Stimulated activated CD8-positive, alpha-beta memory T cell treated with anti-CD3 and anti-CD28 coated beads, Interleukin-7, amount 100 ng/mL, for 4 hours (primary cell): ENCODE data around the gene CEP192.

Source experiments
- DNase-seq, 2 donors: peaks; one replicate each; pipeline ENCODE4 v3.0.0-alpha.2; 2020; ENCODE audit warnings: low read depth in 2 of 2

CEP192 gene

GRCh38 chr18:13145636-13146190, 154.6 kb downstream of the CEP192 start:
- DNase-seq = no peak

DNA sequence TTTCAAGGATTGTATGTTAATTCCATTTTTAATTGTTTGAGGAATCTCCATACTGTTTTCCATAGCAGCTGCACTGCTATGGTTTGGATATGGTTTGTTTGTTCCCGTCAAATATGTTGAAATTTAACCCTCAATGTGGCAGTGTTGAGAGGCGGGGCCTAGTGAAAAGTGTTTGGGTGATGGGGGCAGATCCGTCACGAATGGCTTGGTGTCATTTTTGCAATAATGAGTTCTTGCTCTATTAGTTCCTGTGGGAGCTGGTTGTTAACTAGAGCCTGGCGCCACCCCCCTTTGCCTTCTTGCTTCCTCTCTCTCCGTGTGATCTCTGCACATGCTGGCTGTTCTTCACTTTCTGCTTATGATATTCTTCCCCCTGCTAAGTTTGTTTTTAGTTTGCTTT, 156.0 kb downstream of the CEP192 start:
- no peak for DNase-seq

DNA sequence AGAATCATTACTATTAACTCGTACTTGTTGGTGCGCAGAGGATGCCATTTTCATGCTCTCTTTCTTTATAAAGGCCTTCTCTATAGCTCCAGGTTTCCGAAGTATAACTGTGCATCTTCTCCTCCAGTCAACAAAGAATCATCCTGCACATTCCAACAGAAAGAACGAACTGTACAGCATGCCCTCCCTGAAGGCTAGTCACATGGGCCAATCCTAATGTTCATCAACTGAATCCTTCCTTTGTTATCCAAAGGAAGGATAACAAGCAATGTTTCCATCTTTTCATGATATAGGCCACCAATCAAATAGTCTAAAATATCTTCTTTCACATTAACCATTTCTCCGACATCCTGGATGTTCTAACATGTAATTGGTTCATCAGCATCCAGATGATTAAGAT, 160.5 kb downstream of the CEP192 start:
- DNase-seq = no peak

GRCh38 chr18:13158428-13158827, 167.3 kb downstream of the CEP192 start:
- DNase-seq = no peak

DNA sequence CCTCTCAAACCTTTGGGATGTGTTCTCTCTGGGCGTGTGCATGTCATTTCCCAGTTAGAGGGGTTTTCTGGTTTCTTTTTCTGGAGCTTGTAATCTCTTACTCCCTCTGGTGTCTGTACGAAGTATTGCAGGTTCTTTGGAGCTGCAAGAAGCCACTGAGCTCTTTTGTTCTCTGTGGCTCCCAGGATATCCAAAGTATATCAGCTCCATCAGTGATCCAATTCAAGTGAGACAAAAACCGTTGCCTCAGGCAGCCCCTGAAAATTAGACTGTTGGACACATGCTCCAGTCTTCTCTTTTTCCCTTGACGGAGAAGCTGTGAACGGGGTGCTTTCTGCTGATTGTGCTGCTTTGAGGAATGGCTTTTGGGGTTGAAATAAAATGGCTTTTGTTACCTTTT, 168.4 kb downstream of the CEP192 start:
- DNase-seq = no peak

DNA sequence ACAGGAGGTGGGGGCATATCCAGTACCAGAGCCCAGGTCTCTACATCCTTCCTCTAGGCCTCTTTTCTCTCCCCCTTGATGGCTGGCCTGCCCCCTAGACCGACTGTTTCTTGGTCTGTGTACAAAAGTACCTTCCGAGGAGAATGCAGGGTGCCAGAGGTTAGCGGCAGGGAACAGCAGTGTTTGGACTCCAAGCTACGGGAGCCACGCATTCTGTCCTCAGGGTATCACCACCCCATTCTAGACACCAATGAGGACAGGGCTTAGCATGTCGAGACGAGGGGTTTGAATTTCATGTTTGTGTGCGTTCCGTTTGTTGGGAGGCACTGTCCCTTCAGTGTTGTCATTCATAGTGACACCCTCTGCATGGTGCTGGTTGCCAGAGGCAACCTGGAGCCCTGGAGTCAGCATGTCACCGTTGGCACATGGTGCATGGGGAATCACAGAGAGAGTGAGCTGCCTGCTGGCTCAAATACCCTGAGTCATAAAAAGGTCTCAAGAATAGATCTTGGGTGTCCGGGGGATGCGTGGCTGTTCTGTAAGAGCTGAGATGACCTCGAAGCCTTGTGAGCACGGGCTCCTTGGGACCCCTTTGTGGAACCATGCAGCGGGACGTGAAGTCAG, 170.2 kb downstream of the CEP192 start:
- no peak for DNase-seq

DNA sequence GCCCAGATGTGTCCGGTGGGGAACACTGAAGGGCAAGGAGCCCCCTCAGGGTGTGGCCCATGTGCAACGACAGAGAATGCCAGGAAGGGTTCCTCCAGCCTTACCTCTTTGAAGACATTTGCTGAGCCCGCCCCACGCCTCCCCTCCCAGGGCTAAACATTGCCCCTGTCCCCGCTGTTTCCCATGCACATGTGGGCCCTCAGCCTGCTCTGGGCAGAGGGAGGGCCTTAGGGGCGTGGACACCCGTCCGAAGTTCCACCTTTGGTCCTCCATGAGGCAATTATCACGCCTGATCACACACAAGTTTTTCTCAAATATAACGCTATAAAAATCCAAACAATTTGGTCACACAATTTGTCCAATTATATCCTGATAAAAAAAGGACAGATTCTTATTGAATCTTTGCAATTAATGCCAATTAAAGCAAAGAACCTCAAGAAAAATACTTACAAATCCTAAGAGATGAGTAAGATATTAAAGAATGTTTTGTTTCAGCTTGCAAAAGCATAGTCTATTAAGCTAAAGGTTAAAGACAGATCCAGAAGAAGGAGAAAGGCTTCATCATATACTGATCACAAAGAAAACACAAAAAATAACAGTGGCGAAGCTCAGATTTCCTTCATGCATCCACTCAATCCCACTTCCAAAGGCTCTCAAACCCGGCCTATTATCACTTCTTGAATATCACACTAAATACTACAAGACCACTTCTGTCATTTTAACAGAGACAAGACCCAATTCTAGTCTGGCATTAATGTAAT, 172.2 kb downstream of the CEP192 start:
- no peak for DNase-seq

GRCh38 chr18:13164406-13164805, 173.2 kb downstream of the CEP192 start:
- no peak for DNase-seq

DNA sequence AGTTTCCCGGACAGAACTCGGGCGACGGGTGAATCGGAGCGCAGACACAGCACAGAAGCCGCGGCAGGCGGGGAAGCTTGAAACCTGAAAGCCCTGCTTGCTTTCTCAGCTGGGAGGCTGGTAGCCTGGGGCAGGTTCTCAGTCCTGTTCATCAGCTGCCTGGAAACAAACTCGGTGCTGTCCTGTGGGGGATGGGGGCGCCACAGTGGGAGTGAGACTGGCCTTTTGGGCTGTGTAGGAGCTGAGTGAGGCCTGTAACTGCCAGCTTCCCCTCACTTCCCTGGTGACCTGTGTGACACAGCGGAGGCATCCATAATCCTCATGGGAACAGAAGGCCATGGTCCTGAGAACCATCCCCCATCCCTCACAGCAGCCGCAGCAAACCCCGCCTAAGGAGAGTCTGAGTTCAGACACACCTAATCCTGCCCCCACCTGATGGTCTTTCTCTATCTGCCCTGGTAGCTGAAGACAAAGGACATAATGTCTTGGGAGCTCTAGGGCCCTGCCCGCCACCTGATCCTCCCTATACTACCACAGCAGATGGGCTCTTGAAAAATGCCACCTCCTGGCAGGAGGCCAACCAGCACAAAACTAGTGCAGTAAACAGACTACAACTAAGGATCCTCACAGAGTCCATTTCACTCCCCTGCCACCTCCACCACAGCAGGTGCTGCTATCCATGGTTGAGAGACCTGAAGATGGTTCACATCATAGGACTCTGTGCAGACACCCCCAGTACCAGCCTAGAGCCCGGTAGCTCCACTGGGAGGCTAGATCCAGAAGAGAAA, 174.7 kb downstream of the CEP192 start:
- no peak for DNase-seq

- no peak for DNase-seq
Observed at GRCh38 chr18:13173578-13174145, 182.5 kb downstream of the CEP192 start.
